ENCODE results near the gene SLC46A2. TPM values are rescaled to one million over a fixed set of nuclear protein-coding genes. Genes with fewer than 3 reads are reported as not detected.

SLC46A2 gene
- total RNA-seq, 2 experiments from 2014 or later, result not detected

- DNase-seq, result no peak
- no peak for ATAC-seq
- H3K27me3 Mint-ChIP-seq (ENCODE audit: low read depth), result no peaks in the 10 kb centered on the region
- H3K4me1 Mint-ChIP-seq (ENCODE audit: low read depth), result no peaks in the 10 kb centered on the region
- H3K4me3 Mint-ChIP-seq, result no peak overlapping the region
- H3K36me3 Mint-ChIP-seq (ENCODE audit: low read depth), result no peaks in the 10 kb centered on the region
- CTCF ChIA-PET, result no interaction called here
- no peak overlapping the region for H3K27ac Mint-ChIP-seq
- POLR2A ChIA-PET, result no interaction called here
- H3K9me3 Mint-ChIP-seq (ENCODE audit: insufficient read depth), result no peaks in the 10 kb centered on the region
Observed at GRCh38 chr9:112854657-112855056, 36.0 kb downstream of the SLC46A2 start.

DNA sequence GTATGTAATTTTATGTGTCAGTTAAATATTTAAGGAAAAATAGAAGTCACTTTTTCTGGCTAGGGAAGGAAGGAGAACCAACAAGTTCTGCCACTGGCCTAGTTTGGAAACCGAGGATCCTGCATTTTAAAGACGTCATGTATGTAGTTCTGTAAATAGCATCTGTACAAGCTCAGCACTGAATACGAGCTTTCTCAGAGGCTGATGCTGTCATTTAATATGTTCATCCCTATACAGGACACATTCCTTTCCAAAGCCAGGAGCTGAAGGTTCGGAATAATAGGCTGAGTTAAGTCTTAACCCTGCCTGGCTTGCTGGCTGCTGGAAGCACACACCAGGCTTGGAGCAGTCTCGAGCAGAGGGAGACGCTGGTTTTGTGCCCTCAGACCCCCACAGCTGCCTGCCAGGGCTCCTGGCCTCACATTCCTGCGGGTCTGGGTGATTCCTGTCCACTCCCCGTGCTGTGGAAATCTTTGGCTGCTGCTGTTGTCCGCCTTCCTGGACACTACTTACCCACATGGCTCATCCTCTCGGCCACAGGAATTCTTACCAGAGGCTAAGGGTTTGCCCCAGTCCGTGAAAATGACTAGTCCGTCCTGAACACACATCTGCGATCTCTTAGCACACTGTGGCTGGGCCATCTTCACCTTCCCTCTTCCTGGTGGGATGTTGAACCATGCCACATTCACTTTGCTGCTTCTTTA lies 36.6 kb downstream of the SLC46A2 start:
- DNase-seq (no peak), ATAC-seq (no peak)
- Mint-ChIP-seq H3K4me3 (no peak overlapping the region), H3K27me3 (ENCODE audit: low read depth) (no peaks in the 10 kb centered on the region), H3K27ac (no peak overlapping the region), H3K36me3 (ENCODE audit: low read depth) (no peaks in the 10 kb centered on the region), H3K4me1 (ENCODE audit: low read depth) (no peaks in the 10 kb centered on the region), H3K9me3 (ENCODE audit: insufficient read depth) (no peaks in the 10 kb centered on the region)
- CTCF ChIA-PET, result no interaction called here
- POLR2A ChIA-PET, result no interaction called here

DNA sequence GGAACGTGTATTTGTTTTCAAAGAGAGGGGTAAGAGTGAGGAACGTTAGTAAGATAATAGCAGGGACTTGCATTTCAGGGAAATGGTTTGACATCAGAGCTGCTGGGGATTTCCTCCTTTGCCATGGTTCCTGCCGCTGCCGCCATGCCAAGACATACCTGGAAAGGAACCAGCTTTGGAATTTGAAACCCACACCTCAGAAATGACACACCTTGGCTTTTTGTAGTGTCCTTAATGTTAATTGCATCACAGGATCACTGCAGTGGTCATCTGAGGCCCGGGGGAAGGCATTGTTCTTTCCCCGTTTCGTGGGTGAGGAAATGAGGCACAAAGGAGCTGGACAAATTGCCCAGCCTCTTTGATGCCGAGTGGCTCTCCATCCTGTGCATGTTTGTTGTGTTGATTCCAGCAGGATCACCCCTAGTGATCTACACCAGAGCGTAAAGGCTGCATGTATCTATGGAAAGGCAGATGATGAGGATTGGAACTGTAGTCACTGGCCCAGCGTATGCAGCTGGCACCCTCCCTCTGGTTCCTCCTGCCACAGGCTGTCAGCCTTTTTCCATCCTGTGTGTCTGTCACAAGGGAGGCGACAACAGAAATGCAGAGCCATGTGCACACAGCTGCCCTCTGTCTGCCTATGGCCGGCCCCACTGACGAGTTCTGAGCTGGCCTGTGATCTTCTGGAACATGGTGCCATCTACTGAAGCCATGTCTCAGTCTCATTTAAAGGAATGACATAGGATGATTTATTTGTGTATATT lies 37.8 kb downstream of the SLC46A2 start:
- Mint-ChIP-seq H3K4me3 (no peak overlapping the region), H3K27me3 (ENCODE audit: low read depth) (no peaks in the 10 kb centered on the region), H3K36me3 (ENCODE audit: low read depth) (no peaks in the 10 kb centered on the region), H3K9me3 (ENCODE audit: insufficient read depth) (no peaks in the 10 kb centered on the region), H3K27ac (no peak overlapping the region), H3K4me1 (ENCODE audit: low read depth) (no peaks in the 10 kb centered on the region)
- POLR2A ChIA-PET, result no interaction called here
- ATAC-seq (no peak), DNase-seq (no peak)
- CTCF ChIA-PET, result no interaction called here

DNA sequence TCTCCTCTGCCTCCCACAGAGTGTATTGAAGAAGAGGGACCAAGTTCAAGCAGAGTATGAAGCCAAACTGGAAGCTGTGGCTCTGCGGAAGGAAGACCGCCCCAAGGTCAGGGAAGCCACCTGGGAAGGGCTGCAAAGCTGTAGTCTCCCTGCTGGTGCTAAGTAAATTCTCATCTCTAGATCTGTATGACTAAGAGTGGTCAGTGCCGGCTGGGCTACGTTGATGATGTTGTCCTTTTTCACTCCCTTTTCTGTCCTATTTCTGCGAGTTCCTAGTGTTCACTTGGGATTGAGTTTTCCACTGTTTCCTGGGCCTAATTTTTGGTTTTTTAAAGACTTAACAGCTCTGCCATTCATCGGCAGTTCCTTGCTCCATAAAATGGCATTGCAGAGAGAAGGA lies 39.8 kb downstream of the SLC46A2 start:
- H3K9me3 Mint-ChIP-seq (ENCODE audit: insufficient read depth), result no peaks in the 10 kb centered on the region
- DNase-seq (no peak), ATAC-seq (no peak)
- no peak overlapping the region for H3K27ac Mint-ChIP-seq
- CTCF ChIA-PET, result interaction anchor here (0.6 to 1.2 kb wide), 2 partner anchors 52 to 56 kb away, joined by 3 read pairs; no protein-coding TSS in a partner anchor
- H3K4me1 Mint-ChIP-seq (ENCODE audit: low read depth), result no peaks in the 10 kb centered on the region
- no peaks in the 10 kb centered on the region for H3K36me3 Mint-ChIP-seq (ENCODE audit: low read depth)
- H3K27me3 Mint-ChIP-seq (ENCODE audit: low read depth), result no peaks in the 10 kb centered on the region
- POLR2A ChIA-PET, result no interaction called here
- H3K4me3 Mint-ChIP-seq, result no peak overlapping the region

GRCh38 chr9:112849363-112849922 lies 41.2 kb downstream of the SLC46A2 start:
- Mint-ChIP-seq H3K27ac (no peak overlapping the region), H3K27me3 (ENCODE audit: low read depth) (no peaks in the 10 kb centered on the region), H3K36me3 (ENCODE audit: low read depth) (no peaks in the 10 kb centered on the region), H3K9me3 (ENCODE audit: insufficient read depth) (no peaks in the 10 kb centered on the region), H3K4me1 (ENCODE audit: low read depth) (peaks cover 10% of the 10 kb centered on the region), H3K4me3 (no peak overlapping the region)
- ChIA-PET POLR2A (no interaction called here), CTCF (interaction anchor here (1.6 kb wide), 1 partner anchor 54 kb away, joined by 9 read pairs; no protein-coding TSS in a partner anchor)
- DNase-seq (no peak), ATAC-seq (no peak)

DNA sequence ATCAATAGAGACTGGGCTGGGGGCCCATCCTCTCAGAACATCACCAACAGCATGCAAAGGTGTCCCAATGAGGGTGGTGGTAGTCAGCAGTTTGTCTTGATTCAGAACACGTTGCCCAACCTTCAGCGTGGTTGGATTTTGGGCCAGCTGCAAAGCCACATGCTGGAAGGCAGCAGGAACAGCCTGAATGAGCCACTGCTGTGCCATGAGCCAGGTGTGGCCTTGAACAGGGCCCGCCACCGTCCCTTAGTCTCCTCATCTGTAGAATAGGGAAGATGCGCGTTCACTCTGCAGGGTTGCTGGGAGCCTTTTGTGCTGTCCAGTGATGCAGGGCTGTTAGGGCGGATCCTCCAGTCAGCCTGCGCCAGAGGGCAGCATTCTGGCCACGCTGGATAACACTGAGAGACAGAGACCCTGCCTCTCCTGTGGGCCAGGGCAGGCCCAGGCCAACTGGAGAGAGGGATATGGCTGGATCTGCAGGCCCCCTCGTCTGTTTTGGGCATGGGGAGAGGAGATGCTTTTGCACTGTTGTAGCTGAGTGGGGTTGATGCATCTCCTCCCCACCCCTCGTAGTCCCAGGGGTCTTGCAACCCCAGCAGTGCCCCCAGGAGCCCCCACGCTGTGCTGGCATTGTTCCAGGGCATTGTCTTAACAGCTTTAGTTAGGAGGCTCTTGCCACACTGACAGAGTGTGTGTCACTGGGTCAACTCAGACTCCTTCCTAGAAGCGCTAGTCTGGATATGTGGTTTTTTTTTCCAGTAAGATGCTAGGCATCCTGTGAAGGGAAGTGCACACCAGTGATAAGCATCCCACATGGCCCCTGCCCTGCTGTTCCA lies 42.1 kb downstream of the SLC46A2 start:
- Mint-ChIP-seq H3K27ac (no peak overlapping the region), H3K27me3 (ENCODE audit: low read depth) (no peaks in the 10 kb centered on the region), H3K9me3 (ENCODE audit: insufficient read depth) (no peaks in the 10 kb centered on the region), H3K4me1 (ENCODE audit: low read depth) (peaks cover 14% of the 10 kb centered on the region), H3K36me3 (ENCODE audit: low read depth) (no peaks in the 10 kb centered on the region), H3K4me3 (no peak overlapping the region)
- ChIA-PET CTCF (interaction anchor here (1.6 kb wide), 1 partner anchor 55 kb away, joined by 9 read pairs; no protein-coding TSS in a partner anchor), POLR2A (no interaction called here)
- no peak for DNase-seq
- ATAC-seq, result no peak

- no peak overlapping the region for H3K4me3 Mint-ChIP-seq
- ATAC-seq (no peak), DNase-seq (no peak)
- H3K27me3 Mint-ChIP-seq (ENCODE audit: low read depth), result no peaks in the 10 kb centered on the region
- no peak overlapping the region for H3K27ac Mint-ChIP-seq
- H3K36me3 Mint-ChIP-seq (ENCODE audit: low read depth), result no peaks in the 10 kb centered on the region
- peaks cover 14% of the 10 kb centered on the region for H3K4me1 Mint-ChIP-seq (ENCODE audit: low read depth)
- no peaks in the 10 kb centered on the region for H3K9me3 Mint-ChIP-seq (ENCODE audit: insufficient read depth)
- ChIA-PET CTCF (interaction anchor here (0.7 to 2.7 kb wide), 4 partner anchors 10 to 56 kb away, joined by 4 to 75 read pairs (median 6); no protein-coding TSS in a partner anchor), POLR2A (no interaction called here)
Observed at GRCh38 chr9:112846528-112847488, 43.9 kb downstream of the SLC46A2 start.

GRCh38 chr9:112844771-112845542 lies 45.7 kb downstream of the SLC46A2 start:
- no peaks in the 10 kb centered on the region for H3K9me3 Mint-ChIP-seq (ENCODE audit: insufficient read depth)
- no peaks in the 10 kb centered on the region for H3K27me3 Mint-ChIP-seq (ENCODE audit: low read depth)
- ChIA-PET POLR2A (no interaction called here), CTCF (interaction anchor here (0.8 to 2.7 kb wide), 12 partner anchors 9 to 743 kb away, joined by 3 to 75 read pairs (median 4); no protein-coding TSS in a partner anchor)
- no peaks in the 10 kb centered on the region for H3K36me3 Mint-ChIP-seq (ENCODE audit: low read depth)
- H3K4me1 Mint-ChIP-seq (ENCODE audit: low read depth), result peaks cover 14% of the 10 kb centered on the region
- ATAC-seq, result peak; percentile 74
- no peak overlapping the region for H3K27ac Mint-ChIP-seq
- peak; percentile 78 for DNase-seq
- no peak overlapping the region for H3K4me3 Mint-ChIP-seq

DNA sequence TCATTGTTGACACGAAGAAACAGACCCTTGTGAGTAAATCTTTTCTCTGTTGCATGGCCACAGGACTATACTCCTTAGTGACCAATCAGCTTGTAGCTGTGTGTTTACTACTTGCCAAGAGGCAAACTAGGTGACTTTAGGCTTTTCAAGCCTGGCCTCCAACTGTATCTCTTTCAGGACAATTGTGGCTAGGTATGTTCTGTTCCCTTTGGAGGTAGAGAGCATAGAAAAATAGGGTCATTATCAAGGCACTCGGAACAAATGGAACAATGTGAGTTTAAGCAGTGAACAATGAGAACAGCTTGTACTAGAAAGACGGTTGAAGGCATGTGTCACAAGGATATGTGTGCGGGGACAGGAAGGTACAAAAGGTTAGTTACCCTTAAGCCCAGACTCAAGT lies 48.1 kb downstream of the SLC46A2 start:
- no peak for ATAC-seq
- H3K27me3 Mint-ChIP-seq (ENCODE audit: low read depth), result no peaks in the 10 kb centered on the region
- peaks cover 14% of the 10 kb centered on the region for H3K4me1 Mint-ChIP-seq (ENCODE audit: low read depth)
- H3K9me3 Mint-ChIP-seq (ENCODE audit: insufficient read depth), result no peaks in the 10 kb centered on the region
- no peak for DNase-seq
- no peaks in the 10 kb centered on the region for H3K36me3 Mint-ChIP-seq (ENCODE audit: low read depth)
- ChIA-PET POLR2A (no interaction called here), CTCF (interaction anchor here (1.1 to 3.2 kb wide), 4 partner anchors 15 to 270 kb away, joined by 3 to 25 read pairs (median 4); partner anchors contain the start of gene INIP)
- no peak overlapping the region for H3K4me3 Mint-ChIP-seq
- H3K27ac Mint-ChIP-seq, result no peak overlapping the region

- Mint-ChIP-seq H3K4me3 (no peak overlapping the region), H3K36me3 (ENCODE audit: low read depth) (no peaks in the 10 kb centered on the region), H3K9me3 (ENCODE audit: insufficient read depth) (no peaks in the 10 kb centered on the region), H3K27me3 (ENCODE audit: low read depth) (no peaks in the 10 kb centered on the region), H3K27ac (no peak overlapping the region), H3K4me1 (ENCODE audit: low read depth) (peaks cover 14% of the 10 kb centered on the region)
- ATAC-seq, result no peak
- CTCF ChIA-PET, result interaction anchor here (3.2 kb wide), 1 partner anchor 62 kb away, joined by 25 read pairs; no protein-coding TSS in a partner anchor
- no peak for DNase-seq
- POLR2A ChIA-PET, result no interaction called here
Observed at GRCh38 chr9:112841261-112841660, 49.4 kb downstream of the SLC46A2 start.

Data from activated CD8-positive, alpha-beta T cell treated with anti-CD3 and anti-CD28 coated beads, Interleukin-2, amount 10 ng/mL, durations not matched to agents 7 days and 5 days (primary cell).